Testis (tissue), 2 donors: ENCODE data around the gene HK1.

Experiments
- CTCF ChIP-seq, 3 experiments: fragments of 450-650 bp in 2 of 3; fragments of 200-600 bp in 1 of 3; sonication (generic) in 1 of 3; IDR thresholded peaks; one replicate each; pipeline ENCODE4 v1.5.1; 2016 to 2019; ENCODE audit warnings: antibody characterized with exemption in 3 of 3, mild to moderate bottlenecking in 2 of 3, moderate library complexity in 1 of 3
- POLR2A ChIP-seq: fragments of 450-650 bp; IDR thresholded peaks from one replicate; pipeline ENCODE4 v1.6.1; 2017; ENCODE audit warnings: antibody characterized with exemption, mild to moderate bottlenecking, moderate library complexity

- no peak for TF ChIP-seq POLR2A
- TF ChIP-seq CTCF (IDR thresholded peaks at IDR 0.05) = no peak
Observed at GRCh38 chr10:69275444-69275843, 2.9 kb upstream of the HK1 start.
